Subcutaneous adipose tissue (tissue), 4 donors: ENCODE results near the gene POP4. TPM values are rescaled to one million over a fixed set of nuclear protein-coding genes. Genes with fewer than 3 reads are reported as not detected.

ENCODE experiments used
- CTCF ChIP-seq: fragments of 450-650 bp; IDR thresholded peaks from one replicate; pipeline ENCODE4 v1.5.1; 2016; ENCODE audit warnings: low read depth, mild to moderate bottlenecking, control low read depth, antibody characterized with exemption, moderate library complexity
- total RNA-seq, 4 donors: library from RNA; depleted of rRNA; stranded (reverse); fragments of >200 nt; gene quantifications; one replicate each; pipeline ENCODE4 v1.1.0, GENCODE V29; 2016

The POP4 gene
- total RNA-seq, 4 donors from 2014 or later = 44.4 to 72.7 (median 65.1) TPM

DNA sequence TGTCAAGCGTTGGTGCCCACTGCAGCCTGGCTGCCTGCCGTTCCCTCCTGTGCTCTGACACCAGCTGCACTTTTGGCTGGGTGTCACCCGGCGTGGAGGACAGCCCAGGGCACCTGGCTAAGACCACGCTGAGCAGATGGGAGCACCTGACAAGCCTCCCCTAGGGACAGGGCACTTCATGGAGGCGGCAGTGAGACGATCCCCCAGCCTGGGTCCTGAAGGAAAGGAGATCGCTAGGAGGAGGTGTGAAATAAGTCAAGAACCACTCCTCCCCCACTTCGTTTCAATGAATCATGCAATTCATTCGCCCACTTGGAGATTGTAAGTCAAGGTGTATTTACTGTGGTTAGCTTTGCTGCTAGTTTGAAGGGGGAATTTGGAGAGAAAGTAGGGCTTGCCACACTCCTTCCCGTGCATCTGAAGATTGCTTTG lies 41.5 kb upstream of the POP4 start:
- no peak for TF ChIP-seq CTCF

DNA sequence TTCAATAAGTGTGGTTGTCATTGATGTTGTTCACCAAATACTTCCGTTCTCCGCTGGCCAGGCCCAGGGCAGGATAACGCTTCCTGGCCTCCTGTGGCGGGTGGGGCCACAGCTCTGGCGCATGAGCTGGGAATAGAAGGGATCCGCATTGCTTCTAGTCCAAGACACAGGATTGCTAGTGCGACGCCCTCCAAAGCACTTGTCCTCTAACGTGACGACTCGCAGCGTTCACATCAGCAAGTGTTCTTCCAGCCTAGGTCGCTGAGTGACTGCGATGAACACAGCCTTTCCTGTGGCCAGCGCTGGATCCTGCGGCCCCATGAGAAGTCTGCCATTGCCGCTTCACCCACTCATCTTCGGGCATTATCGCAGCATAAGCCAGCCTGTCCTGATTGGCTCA lies 40.9 kb upstream of the POP4 start:
- TF ChIP-seq CTCF = no peak

DNA sequence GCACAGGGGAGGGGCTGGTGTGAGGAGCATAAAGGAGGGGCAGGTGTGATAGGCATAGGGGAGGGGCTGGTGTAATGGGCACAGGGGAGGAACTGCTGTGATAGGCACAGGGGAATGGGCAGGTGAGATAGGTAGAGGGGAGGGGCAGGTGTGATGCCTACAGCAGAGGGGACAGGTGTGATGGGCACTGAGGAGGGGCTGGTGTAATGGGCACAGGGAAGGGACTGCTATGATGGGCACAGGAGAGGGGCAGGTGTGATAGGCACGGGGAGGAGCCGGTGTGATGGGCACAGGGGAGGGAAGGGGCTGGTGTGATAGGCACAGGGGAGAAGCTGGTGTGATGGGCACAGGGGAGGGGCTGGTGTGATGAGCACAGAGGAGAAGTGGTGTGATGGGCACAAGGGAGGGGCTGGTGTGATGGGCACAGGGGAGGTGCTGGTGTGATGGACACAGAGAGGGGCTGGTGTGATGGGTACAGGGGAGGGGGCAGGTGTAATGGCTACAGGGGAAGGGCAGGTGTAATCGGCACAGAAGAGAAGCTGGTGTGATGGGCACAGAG lies 39.5 kb upstream of the POP4 start:
- no peak for TF ChIP-seq CTCF

- no peak for TF ChIP-seq CTCF
Observed at GRCh38 chr19:29567366-29567915, 38.6 kb upstream of the POP4 start.

GRCh38 chr19:29568036-29569025 lies 37.8 kb upstream of the POP4 start:
- no peak for TF ChIP-seq CTCF

- no peak for TF ChIP-seq CTCF
Observed at GRCh38 chr19:29569038-29569911, 36.8 kb upstream of the POP4 start.
